ENCODE data around the gene NCOA4.
"Not testable (repeated sequence)": the region's sequence is repeated elsewhere in the genome, so short reads cannot be mapped to it uniquely, and the experiment has no call there.

NCOA4 gene

DNA sequence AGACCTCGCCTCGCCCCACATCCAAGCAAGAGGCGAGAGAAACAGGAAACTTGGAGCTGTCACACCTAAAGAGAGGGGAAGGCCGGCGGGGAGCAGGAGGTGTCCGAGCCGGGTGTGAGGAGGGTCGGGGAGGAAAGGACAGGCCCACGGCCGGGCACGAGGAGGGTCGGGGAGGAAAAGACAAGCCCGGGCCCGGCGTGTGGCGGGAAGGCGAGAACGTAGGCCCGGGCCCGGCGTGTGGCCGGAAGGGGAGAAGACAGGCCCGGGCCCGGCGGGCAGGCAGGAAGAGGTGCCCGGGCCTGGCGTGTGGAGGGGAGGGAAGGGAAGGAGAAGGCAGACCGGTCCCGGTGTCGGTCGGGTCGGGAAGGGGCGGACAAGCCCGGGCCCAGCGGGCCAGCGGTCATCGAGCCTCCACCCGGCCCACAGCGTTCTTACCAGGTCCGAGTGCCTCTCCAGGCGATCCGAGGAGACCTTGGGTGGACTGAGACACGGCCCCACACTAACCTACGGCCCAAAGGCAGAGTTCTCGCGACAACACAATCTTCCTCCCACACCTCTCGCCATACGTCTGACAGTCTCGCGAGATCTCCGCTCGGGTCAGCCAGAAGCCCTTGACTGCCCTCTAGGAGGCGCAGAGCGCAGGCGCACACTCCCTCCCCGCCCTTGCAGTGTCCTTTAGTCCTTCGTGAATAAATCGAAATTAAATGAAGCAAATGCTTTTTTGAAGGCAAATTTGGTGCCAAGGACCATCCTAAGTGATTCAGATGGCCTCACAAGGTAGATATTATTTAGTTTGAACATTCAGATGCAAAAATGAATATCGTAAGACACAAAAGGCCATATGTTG, at the start of gene NCOA4:
Gene NCOA4, minus strand, starts transcription at position 533 of the 847 bp plus-strand sequence. CDS start 13,943 bp downstream, outside the sequence.
- peak; percentile 94 for DNase-seq (ENCODE audit: low read depth)

DNA sequence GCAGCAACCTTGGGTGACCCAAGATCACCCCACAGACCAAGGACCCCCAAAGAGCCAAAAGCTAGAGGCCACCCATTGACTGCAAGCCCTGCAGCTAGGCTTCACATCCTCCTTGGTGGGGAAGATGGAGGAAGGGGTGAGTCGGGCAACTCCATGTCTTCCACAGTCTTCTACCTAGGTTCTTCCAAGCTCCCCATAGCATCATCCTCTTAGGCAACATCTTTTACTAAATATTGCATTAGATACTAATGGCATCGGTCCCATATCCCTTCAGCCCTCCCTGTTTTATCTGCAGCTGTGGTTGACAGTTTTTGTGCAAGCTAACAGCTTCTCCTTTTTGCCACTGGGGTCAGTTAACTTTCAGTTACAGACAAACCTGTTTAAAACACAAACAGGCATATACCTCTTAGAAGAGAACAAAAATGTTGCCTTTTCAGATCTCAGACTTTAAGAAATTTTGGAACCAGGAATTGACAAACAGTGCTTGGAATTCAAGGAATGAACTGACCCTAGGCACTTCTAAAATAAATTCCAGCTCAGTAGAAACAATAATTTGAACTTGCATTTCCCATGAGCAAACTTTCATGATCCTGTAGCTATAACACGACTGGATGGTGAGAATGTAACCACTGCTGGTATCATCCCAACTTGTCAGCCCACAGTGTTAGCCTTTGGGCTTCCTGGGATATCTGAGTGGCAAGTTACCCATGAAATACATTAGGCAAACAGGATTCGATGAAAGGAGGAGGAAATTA, 49.6 kb upstream of the NCOA4 start:
- DNase-seq (ENCODE audit: low read depth) = no peak

DNA sequence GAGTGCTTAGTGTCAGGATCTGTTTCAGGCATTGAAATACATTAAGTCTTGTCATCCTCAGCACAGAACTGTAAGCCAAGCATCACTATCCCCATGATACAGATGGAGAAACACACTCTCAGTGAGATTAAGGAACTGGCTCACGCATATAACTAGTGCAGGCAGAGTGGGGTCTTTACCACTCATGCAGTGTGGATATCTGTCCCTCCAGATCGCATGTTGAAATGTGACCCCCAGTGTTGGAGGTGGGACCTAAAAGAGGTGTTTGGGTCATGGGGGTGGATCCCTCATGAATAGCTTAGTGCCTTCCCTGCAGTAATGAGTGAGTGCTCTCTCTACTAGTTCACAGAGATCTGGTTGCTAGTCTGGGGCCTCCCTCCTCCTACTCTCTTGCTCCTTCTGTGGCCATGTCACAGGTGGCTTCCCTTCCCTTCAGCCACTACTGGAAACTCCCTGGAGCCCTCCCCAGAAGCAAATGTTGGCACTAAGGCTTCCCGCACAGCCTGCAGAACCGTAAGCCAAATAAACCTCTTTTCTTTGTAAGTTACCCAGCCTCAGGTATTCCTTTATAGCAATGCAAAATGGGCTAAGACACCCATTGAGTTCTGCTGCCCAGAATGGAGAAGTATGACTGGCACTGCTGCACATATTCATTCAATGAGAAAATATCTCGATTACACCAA, 47.4 kb upstream of the NCOA4 start:
- DNase-seq (ENCODE audit: low read depth) = no peak

DNA sequence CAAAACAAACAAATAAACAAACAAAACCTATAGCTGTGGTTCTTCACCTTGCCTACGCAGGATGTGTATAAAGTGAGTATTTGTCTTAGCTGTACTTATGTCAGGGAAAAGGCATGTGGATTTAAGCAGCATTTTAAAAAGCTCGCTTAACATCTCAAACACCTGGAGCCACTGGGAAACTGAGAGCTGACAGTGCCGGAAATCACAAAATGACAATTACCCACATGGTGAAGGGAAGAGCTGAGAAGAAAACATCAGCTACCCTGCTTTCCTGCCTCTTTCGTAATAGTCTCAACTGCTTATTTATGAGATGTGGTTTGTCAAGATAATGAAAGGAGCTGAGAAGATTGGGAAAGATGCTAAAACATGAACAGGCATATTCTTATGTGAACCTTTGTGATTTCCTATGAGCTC, 46.7 kb upstream of the NCOA4 start:
- DNase-seq (ENCODE audit: low read depth) = no peak

DNA sequence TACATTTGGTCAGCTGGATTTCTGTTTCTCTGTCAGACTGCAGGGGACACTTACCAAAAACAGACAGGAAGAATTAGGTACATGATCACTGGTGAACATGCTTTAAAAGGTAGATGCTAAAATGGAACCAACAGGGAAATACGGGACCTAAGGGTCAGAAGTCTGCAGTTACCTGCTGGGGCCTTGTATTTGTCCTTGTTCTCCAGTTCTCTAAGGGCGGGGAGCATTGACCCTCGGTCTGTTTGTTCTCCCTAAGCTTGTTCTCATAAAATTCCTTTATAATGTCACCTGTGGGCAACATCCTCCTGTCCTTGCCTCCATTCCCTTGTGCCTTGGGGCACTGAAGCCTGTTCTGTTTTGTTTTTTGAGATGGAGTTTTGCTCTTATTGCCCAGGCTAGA, 45.4 kb upstream of the NCOA4 start:
- no peak for DNase-seq (ENCODE audit: low read depth)

DNA sequence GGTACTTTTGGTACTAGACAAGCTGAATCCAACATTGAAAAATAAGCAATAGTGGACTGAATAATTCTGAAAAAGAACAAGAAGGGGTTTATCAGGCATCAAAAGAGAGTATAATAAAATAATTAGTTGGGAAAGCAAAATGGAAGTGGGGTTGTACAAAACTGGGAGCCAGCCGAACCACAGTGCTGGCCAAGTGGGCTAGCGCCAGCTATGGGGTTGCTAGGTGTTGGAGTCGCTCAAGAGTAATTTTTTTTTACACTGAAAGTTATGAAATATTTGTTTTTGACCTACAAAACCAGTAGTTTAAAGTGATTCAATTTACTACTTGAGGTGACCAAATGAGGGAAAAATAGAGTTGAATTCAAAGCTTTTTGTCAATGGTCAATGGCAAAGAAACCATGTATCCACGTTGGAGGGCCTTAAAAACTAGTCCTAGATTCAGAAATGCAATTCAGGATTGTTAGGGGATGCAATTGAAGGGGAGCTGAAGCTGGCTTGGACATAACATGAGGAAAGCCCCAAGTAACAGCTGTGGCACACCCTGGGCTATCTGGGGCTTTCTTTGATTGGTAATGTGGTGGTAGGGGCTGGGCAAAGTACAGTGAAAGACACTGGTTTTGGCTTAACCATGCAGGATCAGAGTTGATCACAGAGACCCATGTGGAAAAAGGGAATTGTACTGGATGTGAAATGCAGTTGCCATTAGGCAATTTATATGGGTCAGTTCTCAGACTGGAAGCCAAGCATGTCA, 43.9 kb upstream of the NCOA4 start:
- no peak for DNase-seq (ENCODE audit: low read depth)

DNA sequence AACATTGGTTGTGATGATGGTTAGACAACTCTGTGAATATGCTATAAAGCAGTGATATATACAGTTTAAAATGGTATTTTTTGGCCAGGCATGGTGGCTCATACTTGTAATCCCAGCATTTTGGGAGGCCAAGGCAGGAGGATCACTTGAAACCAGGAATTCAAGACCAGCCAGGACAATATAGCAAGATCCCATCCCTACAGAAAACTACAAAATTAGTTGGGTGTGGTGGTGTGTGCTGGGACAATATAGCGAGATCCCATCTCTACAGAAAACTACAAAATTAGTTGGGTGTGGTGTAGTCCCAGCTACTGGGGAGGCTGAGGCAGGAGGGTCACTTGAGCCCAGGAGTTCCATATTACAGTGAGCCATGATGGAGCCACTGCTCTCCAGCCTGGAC, 43.1 kb upstream of the NCOA4 start:
- no peak for DNase-seq (ENCODE audit: low read depth)

DNA sequence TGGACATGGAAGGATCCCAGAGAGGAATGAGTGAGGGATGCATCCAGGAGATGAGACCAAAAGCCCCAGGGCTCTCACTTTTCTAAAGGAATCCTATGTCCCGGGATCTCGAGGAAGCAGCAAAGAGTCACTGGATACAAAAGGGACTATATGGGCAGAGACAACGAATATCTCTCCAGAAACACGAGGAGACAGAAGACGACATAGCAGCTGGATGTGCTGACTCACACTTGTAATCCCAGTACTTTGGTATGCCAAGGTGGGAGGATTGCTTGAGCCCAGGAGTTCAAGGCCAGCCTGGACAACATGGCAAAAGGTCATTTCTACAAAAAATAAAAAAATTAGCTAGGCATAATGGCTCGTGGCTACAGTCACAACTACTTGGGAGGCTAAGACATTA, 40.3 kb upstream of the NCOA4 start:
- DNase-seq (ENCODE audit: low read depth) = no peak

DNA sequence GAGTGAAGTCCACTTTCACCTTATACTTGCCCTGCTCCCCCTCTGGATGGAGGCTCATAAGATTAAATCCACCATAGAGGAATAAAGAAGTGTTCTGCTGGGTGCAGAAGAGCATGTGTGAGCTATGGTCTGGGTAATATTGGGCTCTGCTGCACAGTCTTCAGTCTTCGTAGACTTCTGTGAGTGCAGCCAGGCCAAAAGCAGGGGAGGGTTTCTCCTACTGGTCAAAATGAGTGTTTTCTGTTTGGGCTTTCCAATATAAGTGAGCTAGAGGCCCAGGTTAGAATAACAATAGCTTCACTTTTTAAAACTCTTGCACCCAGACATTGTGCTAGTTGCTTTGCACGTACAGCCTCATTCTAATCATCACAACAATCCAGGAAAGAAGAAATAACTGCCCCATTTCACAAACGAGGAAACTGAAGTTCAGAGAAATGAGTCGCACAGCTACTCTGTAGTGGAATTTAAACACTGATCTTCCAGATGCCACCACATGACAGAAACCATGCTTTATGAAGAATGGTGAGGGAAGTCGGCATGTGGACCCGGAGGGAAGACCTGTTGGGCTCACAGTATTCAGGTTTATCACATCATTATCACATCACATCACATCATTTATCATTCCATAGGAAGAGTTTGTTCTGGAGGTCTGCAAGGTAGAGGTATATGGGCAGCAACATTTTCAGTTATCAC, 39.5 kb upstream of the NCOA4 start:
- DNase-seq (ENCODE audit: low read depth) = no peak

DNA sequence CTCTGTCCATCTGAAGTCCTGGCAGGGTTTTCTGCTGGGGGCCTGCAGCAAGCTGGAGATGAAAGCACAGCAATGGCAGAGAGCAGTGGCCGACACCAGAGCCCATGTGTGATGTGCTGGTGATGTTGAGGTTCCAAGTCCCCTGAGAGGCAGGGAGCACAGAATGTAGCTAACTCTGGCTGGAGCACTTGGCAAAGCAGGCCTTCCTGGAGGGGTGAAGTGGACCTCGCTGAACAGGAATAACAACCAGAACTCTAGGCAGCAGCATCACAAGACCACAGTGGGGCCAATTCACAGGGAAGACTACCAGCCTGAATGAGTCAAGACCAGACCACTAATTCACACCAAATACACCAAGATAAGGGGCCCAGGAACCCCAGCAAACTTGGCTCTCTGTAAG, 38.5 kb upstream of the NCOA4 start:
- no peak for DNase-seq (ENCODE audit: low read depth)

DNA sequence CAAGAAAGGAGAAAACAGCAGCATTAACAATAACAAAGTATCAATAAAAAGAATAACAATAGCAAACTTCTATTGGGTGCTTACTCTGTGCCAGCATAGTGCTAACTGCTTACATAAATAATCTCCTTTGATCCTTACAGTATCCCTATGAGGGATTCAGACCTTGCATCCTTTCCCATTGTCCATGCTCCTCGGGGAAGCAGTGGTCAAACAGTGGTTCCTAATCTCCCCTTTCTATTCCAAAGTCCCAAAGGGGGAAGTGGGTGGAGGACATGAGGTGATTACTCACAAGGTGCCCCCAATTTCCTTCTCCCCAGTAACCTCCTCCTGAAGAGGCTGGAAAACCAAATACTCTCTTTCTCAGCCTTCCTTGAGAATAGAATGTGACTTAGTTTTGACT, 37.7 kb upstream of the NCOA4 start:
- no peak for DNase-seq (ENCODE audit: low read depth)

DNA sequence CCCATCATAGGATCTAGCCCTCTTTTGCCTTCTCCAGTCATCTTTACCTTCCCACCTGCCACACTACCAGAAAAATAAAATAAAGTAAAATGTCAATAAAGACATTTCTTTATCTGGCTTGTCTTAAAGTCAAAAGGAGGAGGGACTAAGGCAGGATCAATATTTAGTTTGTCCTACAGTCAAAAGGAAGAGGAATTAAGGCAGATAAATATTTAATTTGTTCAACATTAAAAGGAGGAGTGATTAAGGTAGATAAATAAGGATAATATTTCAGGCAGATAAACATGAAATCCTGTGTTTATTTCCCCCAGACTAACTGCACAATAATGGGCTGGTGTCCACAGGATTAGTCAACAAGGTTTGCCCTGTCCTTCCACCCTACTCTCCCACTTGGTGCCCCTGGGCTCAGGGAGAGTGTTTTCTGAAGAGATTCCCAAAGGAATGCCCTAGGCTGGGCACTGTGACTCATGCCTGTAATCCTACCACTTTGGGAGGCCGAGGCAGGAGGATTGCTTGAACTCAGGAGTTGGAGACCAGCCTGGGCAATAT, 33.9 kb upstream of the NCOA4 start:
- DNase-seq (ENCODE audit: low read depth) = no peak

DNA sequence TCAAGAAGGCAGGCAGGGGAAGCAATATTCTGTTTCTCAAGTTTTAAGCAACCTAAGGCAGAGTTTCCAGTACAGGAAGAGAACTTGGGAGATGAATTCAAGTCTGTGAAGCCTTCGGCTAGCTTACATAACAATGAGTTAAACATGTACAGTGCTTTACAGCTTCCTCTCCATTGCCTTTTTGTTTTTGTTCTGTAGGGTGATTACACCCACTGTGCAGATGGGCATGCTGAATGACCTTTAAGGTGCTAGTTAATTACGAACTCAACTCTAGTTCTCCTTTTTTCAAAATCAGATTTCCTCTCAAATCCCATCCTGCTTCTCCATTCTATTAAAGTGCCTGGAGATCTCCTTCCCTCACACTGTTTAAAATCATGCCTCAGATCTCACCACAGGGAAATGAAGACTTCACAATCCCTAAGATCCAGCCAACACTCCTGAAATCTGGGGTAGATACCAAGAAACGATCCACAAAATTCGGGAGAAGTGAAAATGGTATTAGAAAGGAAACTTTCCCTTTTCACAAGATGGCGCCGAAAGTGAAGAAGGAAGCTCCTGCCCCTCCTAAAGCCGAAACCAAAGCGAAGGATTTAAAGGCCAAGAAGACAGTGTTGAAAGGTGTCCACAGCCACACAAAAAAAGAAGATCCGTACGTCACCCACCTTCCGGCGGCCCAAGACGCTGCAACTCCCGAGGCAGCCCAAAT, 32.5 kb upstream of the NCOA4 start:
- DNase-seq (ENCODE audit: low read depth) = no peak

DNA sequence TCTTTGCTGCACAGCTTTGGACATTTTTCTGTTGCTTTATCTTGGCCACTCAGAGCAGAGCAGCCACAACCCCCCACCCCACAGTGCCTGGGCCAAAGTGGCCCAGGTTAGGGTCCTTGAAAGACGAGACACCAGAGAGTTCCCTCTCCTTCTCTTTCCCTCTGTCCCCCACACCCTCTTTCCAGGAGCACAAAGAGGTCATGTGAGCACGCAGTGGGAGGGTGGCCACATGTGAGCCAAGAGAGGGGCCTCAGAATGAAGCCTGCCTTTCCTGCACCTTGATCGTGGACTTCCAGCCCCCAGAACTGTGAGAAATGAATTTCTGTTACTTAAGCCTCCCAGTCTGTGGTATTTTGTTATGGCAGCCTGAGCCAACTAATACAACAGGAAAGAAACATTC, 30.3 kb upstream of the NCOA4 start:
- DNase-seq (ENCODE audit: low read depth) = no peak

DNA sequence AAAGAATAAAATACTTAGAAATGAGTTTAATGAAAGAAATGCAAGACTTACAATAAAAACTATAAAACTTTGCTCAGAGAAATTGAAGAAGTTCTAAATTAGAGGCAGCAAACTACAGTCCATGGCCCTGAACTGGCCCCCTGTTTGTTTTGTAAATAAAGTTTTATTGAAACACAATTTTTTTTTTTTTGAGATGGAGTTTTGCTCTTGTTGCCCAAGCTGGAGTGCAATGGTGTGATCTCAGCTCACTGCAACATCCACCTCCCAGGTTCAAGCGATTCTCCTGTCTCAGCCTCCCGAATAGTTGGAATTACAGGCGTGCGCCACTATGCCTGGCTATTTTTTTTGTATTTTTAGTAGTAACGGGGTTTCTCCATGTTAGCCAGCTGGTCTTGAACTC, 27.5 kb upstream of the NCOA4 start:
- DNase-seq (ENCODE audit: low read depth) = not testable (repeated sequence)

DNA sequence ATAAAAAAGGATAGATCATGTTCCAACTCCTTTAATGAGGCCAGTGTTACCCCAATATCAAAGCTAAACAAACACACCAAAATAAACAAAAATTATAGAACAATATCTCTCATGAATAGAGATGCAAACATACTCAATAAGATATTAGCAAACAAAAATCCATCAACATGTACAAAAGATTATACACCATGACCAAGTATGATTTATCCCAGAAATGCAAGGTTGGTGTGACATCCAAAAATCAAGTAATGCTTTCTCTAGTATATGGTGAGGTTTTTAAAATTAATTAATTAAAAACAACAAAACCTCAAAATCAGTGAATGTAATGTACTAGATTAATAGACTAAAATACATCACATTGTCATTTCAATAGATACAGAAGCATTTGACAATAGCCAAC, 26.6 kb upstream of the NCOA4 start:
- DNase-seq (ENCODE audit: low read depth) = no peak

DNA sequence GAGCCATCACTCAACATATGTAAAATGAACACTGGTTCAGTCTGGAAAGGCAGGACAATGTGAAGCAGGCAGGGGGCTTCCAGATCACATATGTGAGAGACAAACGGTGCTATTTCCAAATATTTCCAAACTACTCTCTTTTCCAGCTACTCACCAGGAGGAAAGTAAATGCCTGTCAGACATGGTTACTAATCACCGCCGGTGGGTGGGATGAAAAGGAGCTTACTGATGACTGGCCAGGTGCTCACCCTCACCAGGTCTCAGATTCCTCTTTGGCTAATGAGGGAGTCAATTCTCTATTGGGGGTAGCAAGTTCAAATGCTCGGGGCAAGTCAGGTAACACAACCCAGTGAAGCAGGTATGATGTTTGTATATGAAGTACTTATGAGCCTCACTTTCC, 25.3 kb upstream of the NCOA4 start:
- DNase-seq (ENCODE audit: low read depth) = no peak

DNA sequence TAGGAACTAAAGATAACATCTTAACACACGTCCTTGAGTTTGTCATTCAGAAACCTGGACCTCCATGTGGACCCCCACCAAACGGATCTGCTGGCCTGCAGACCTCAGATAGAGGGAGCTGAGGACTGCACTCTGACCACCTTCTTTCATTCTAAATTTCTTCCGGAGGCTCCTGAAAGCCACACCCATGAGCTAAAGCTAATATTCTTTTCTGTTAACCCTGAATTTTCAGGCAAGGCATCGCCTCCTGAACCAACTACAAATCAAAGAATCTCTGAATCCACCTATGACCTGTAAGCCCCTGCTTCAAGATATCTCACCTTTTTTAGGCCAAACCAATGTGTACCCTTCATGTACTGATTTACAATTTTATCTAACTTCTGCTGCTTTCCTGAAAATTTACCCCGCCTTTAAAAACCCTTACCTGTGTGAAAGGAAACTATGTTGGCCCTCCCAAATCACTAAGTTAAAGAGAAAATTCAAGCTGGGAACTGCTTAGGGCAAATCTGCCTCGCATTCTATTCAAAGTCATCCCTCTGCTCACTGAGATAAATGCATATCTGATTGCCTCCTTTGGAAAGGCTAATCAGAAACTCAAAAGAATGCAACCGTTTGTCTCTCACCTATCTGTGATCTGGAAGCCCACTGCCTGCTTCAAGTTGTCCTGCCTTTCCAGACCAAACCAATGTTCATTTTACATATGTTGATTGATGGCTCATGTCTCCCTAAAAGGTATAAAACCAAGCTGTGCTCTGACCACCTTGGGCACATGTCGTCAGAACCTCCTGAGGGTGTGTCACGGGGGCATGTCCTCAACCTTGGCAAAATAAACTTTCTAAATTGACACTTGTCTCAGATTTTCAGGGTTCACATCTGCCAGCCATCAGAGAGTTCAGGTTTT, 23.4 kb upstream of the NCOA4 start:
- no peak for DNase-seq (ENCODE audit: low read depth)

DNA sequence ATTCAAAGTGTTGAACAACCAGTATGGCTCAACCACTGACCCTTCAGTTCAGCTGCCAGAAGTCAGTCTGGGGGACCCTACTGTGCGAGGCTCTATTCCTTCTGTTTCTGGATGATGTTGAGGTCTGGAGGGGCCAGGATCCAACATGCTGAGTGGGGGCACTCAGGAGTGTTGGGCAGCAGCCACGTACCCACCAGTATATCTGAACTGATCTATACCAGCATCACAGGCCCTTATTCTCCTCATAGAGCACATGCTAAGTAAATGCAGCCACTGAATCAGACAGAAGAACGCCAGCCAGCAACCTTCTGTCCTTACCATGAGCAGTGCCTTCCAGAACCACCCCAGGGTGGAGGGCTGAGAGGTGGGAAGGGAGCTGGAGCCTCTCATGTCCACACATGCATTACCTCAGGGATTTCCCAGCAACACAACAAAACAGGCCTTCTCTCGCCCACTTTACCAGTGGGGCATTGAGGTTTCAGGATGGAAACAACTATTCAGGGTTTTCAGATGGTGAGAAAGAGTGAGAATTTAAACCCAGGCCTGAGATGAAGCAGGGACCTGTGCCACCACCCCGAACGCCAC, 22.5 kb upstream of the NCOA4 start:
- no peak for DNase-seq (ENCODE audit: low read depth)

All from activated T-cell treated with anti-CD3 and anti-CD28 coated beads for 1 hour (primary cell).